Measurements from ENCODE around the gene SYPL1. TPM values are rescaled to one million over a fixed set of nuclear protein-coding genes. Genes with fewer than 3 reads are reported as not detected.

Gene SYPL1
- total RNA-seq, 1 experiment from 2014 or later = 76.4 TPM

DNA sequence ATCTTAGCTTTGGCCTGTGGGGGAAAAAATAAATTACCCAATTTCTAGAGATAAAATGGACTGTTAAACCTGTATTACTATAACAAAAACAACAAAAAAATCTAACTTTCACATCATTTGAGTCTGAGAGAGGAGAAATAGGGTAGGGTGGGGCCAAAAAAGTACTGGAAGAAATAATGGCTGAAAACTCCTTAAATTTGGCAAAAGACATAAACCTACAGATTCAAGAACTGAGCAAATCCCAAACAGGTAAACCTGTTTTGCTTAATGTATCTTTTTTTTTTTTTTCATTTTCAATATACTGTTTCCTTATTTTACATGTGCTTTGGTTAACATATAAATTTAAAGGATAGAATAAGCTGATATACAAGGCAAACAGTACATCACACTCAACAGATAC lies 27.1 kb downstream of the SYPL1 start:
- Histone ChIP-seq H3K9me3 (ENCODE audit: low read depth, low read length, poor library complexity, severe bottlenecking) (no peaks in the 10 kb centered on the region), H3K36me3 (ENCODE audit: insufficient read depth, low read length, poor library complexity, severe bottlenecking) (peaks cover 10% of the 10 kb centered on the region), H3K27me3 (replicated peaks; ENCODE audit: insufficient read depth, low read depth, low read length, poor library complexity) (no peaks in the 10 kb centered on the region), H3K4me1 (ENCODE audit: insufficient read depth, low read length, poor library complexity, severe bottlenecking) (no peaks in the 10 kb centered on the region), H3K27ac (ENCODE audit: low read depth, low read length, poor library complexity, severe bottlenecking) (no peak overlapping the region), H3K4me3 (ENCODE audit: low read depth, low read length, poor library complexity, severe bottlenecking) (no peak overlapping the region)
- ChIA-PET POLR2A (ENCODE audit: low non-redundant PET) (no interaction called here), CTCF (no interaction called here)
- BruUV-seq (replicated peaks) = no TSS peak
- TF ChIP-seq EZH2 (IDR thresholded peaks at IDR 0.05; ENCODE audit: borderline replicate concordance, low read depth, low read length, poor library complexity, severe bottlenecking) = no peak
- TF ChIP-seq, protein P1, sequence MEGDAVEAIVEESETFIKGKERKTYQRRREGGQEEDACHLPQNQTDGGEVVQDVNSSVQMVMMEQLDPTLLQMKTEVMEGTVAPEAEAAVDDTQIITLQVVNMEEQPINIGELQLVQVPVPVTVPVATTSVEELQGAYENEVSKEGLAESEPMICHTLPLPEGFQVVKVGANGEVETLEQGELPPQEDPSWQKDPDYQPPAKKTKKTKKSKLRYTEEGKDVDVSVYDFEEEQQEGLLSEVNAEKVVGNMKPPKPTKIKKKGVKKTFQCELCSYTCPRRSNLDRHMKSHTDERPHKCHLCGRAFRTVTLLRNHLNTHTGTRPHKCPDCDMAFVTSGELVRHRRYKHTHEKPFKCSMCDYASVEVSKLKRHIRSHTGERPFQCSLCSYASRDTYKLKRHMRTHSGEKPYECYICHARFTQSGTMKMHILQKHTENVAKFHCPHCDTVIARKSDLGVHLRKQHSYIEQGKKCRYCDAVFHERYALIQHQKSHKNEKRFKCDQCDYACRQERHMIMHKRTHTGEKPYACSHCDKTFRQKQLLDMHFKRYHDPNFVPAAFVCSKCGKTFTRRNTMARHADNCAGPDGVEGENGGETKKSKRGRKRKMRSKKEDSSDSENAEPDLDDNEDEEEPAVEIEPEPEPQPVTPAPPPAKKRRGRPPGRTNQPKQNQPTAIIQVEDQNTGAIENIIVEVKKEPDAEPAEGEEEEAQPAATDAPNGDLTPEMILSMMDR (conservative IDR thresholded peaks at IDR 0.05; ENCODE audit: low read depth, low read length) = no peak
- DNase-seq (ENCODE audit: low spot score) = no peak
- intact Hi-C loops (cut with micrococcal nuclease; ENCODE audit: unreplicated experiment) = no loop called here

DNA sequence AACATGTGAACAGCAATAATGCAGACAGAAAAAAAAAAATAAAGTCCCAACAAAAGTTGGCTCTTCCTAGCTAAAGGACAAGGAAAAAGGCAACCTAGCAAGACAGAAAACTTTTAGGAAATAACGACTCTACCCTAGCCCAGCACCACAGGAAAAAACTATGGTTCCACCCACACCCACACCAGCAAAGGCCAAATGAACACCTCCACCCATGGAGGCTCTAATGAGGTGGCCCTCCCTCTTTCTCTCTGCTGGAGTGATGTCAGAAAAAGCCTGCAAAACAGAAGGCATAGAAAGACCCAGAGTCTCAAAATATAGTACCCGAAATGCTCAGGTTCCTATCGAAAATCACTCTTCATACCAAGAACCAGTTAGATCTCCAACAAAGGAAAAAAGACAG lies 28.4 kb downstream of the SYPL1 start:
- intact Hi-C loops (cut with micrococcal nuclease; ENCODE audit: unreplicated experiment) = no loop called here
- no peaks in the 10 kb centered on the region for H3K9me3 ChIP-seq (ENCODE audit: low read depth, low read length, poor library complexity, severe bottlenecking)
- H3K27ac ChIP-seq (ENCODE audit: low read depth, low read length, poor library complexity, severe bottlenecking) = no peak overlapping the region
- no peaks in the 10 kb centered on the region for H3K4me1 ChIP-seq (ENCODE audit: insufficient read depth, low read length, poor library complexity, severe bottlenecking)
- CTCF ChIA-PET = no interaction called here
- H3K27me3 ChIP-seq (replicated peaks; ENCODE audit: insufficient read depth, low read depth, low read length, poor library complexity) = no peaks in the 10 kb centered on the region
- TF ChIP-seq, protein P1 (conservative IDR thresholded peaks at IDR 0.05; ENCODE audit: low read depth, low read length) = no peak
- TF ChIP-seq EZH2 (IDR thresholded peaks at IDR 0.05; ENCODE audit: borderline replicate concordance, low read depth, low read length, poor library complexity, severe bottlenecking) = no peak
- DNase-seq (ENCODE audit: low spot score) = no peak
- H3K36me3 ChIP-seq (ENCODE audit: insufficient read depth, low read length, poor library complexity, severe bottlenecking) = no peaks in the 10 kb centered on the region
- H3K4me3 ChIP-seq (ENCODE audit: low read depth, low read length, poor library complexity, severe bottlenecking) = no peak overlapping the region
- POLR2A ChIA-PET (ENCODE audit: low non-redundant PET) = no interaction called here
- BruUV-seq (replicated peaks) = no TSS peak

DNA sequence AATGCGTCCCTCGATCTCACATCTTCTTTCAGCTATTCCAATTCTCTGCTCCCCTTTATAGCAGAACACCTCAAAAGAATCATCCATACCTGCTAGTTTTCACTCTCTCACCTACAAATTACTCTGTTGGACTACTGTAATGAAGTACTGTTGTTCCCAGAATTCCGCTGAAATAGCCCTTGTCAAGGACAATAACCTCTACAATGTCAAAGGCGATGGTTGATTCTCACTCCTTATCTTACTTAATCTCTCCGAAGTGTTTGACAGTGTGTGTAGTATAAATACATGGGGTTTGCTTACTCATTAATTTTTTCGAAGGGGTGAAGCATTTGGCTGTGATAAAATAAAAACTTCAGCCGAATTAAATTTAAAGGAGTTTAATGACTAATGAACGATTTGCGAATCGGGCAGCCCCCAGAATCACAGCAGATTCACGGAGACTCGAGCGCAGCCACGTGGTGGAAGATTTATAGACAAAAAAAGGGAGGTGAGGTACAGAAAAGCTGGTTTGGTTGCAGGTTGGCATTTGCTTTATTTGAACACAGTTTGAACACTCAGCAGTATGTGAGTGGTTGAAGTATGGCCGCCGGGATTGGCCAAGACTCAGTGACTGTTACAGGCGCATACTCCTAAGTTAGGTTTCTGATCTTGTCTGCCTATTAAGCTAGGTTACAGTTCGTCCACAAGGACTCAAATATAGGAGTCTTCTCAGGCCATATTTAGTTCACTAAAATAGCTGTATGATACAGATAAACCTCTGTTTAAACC lies 29.8 kb downstream of the SYPL1 start:
- H3K27ac ChIP-seq (ENCODE audit: low read depth, low read length, poor library complexity, severe bottlenecking) = no peak overlapping the region
- H3K36me3 ChIP-seq (ENCODE audit: insufficient read depth, low read length, poor library complexity, severe bottlenecking) = no peaks in the 10 kb centered on the region
- intact Hi-C loops (cut with micrococcal nuclease; ENCODE audit: unreplicated experiment) = no loop called here
- no peak for TF ChIP-seq EZH2 (IDR thresholded peaks at IDR 0.05; ENCODE audit: borderline replicate concordance, low read depth, low read length, poor library complexity, severe bottlenecking)
- TF ChIP-seq, protein P1 (conservative IDR thresholded peaks at IDR 0.05; ENCODE audit: low read depth, low read length) = no peak
- peaks cover 4% of the 10 kb centered on the region for H3K4me1 ChIP-seq (ENCODE audit: insufficient read depth, low read length, poor library complexity, severe bottlenecking)
- CTCF ChIA-PET = no interaction called here
- no peaks in the 10 kb centered on the region for H3K27me3 ChIP-seq (replicated peaks; ENCODE audit: insufficient read depth, low read depth, low read length, poor library complexity)
- no peak overlapping the region for H3K4me3 ChIP-seq (ENCODE audit: low read depth, low read length, poor library complexity, severe bottlenecking)
- POLR2A ChIA-PET (ENCODE audit: low non-redundant PET) = no interaction called here
- BruUV-seq (replicated peaks) = no TSS peak
- no peaks in the 10 kb centered on the region for H3K9me3 ChIP-seq (ENCODE audit: low read depth, low read length, poor library complexity, severe bottlenecking)
- no peak for DNase-seq (ENCODE audit: low spot score)
